GM12801 (cell line): ENCODE data around the gene RANBP9.

Experiments
- TF ChIP-seq, protein P1 (sequence below): IDR thresholded peaks from one replicate; pipeline ENCODE4 v1.5.1; 2011; ENCODE audit warnings: control low read depth; ENCODE audit not compliant: insufficient read length; ENCODE audit errors: extremely low read depth

The RANBP9 gene

DNA sequence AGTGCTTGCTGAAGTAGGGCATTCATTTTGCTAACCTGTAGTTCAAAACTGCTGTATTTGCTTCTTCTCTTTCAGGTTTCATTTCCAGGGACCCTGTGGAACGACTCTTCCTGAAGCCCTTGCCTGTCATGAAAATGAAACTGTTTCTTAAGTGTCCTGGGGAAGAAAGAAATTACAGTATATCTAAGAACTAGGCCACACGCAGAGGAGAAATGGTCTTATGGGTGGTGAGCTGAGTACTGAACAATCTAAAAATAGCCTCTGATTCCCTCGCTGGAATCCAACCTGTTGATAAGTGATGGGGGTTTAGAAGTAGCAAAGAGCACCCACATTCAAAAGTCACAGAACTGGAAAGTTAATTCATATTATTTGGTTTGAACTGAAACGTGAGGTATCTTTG, 99.9 kb downstream of the RANBP9 start:
- TF ChIP-seq, protein P1, sequence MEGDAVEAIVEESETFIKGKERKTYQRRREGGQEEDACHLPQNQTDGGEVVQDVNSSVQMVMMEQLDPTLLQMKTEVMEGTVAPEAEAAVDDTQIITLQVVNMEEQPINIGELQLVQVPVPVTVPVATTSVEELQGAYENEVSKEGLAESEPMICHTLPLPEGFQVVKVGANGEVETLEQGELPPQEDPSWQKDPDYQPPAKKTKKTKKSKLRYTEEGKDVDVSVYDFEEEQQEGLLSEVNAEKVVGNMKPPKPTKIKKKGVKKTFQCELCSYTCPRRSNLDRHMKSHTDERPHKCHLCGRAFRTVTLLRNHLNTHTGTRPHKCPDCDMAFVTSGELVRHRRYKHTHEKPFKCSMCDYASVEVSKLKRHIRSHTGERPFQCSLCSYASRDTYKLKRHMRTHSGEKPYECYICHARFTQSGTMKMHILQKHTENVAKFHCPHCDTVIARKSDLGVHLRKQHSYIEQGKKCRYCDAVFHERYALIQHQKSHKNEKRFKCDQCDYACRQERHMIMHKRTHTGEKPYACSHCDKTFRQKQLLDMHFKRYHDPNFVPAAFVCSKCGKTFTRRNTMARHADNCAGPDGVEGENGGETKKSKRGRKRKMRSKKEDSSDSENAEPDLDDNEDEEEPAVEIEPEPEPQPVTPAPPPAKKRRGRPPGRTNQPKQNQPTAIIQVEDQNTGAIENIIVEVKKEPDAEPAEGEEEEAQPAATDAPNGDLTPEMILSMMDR, result no peak

DNA sequence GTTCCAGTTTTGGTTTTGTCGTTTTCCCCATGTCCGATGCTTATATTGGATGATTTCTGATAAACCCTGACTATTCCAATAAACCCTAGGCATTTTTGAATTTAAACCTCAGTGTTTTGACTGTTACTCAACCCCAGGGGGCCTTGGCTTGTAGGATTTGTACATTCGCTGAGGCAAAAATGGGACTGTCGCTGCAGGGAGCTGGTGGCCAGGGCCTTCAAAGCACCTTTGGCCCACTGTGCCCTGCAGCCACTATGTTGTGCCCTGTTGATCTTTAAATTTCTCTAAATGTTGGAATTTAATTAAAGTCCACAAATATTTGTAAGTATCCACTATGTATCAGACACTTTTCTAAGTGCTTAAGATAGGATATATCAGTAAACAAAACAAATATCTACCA, 106.0 kb downstream of the RANBP9 start:
- TF ChIP-seq, protein P1, result no peak

DNA sequence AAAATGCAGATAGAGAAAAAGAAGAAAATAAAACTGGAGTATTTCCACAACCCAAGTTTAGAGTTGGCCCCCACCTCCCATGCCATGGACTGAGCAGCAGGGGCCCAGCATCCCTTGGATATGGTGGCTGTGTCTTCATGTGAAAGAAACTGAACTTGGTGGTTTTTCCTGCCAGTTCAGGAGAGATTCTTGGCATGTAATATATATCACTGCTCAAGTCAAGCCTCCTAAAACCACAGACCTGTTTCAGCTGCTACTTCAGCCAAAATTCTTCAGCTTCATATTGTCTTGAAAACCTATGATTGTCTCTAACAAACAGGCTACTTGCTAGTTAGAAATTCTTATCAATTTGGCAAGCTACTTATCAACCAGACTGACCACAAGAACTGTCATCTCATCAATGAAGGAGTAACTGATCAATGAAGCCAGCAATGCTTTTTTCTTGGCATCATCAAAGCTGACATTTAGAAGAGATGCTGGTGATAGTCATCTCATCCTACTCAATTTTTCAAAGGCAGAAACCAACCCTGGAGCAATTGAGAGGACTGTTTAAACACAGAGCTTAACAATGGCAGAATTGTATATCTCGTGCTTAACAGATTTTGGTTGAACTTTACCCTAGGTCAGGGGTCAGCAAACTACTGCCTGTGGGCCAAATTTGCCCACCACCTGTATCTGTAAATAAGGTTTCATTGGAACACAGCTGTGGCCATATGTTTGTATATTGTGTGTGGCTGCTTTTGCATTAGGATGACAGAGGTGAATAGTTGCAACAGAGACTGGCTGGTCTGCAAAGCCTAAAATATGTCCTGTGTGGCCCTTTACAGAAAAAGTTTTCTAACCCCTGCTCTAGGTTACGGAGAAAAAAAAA, 106.9 kb downstream of the RANBP9 start:
- TF ChIP-seq, protein P1, result no peak

DNA sequence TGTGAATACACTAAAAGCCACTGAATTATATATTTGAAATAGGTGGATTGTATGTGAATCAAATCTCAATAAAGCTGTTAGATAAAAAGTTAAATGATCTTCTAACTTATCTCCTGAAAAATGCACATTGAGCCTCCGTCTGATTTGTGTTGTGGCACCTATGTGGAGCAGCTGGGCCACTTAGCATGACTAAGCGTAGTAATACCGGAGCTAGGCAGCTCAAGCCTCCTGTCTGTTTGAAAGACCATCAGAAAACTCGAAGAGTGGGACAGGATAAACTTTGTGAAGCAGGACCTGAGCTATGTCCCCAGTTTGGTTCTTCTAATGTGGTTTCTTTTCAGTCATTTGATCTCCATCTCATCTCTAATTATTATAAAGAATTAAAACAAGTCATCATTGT, 107.5 kb downstream of the RANBP9 start:
- TF ChIP-seq, protein P1, result no peak

DNA sequence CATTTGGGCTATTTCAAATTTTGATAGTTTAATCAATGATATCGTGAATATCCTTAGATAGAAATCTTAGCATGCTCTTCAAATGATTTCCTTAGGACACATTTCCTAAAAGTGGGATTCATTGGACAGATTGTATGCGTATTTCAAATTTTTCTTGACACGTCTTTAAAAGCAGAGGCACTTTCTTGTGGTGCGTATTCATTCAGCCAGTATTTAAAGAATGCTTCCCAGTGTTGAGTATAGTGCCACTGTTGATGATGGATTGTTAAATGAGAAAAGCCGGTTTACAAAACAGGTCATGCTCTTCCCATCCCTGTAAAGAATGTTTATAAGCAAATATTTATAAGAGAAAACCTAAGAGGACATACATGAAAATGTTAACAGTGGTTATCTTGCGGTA, 111.6 kb downstream of the RANBP9 start:
- TF ChIP-seq, protein P1, result no peak

DNA sequence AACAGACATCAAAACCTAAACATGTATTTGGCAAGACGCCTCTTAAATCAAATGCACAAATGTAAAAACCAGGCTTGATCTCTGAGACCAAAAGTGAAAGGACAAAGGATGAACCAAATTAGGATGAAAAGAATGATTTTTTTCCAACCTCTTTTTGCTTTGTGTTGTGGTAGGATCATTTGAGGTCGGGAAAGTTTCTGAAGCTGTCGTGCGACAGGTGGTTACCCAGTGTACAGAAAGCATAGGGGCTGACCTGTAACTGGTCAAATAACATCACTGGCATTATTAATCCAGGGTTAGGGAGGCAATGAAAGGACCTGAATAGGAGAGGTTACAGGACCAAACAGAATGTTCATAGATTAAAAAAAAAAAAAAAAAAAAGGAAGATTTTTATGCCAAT, 114.6 kb downstream of the RANBP9 start:
- TF ChIP-seq, protein P1, result no peak

DNA sequence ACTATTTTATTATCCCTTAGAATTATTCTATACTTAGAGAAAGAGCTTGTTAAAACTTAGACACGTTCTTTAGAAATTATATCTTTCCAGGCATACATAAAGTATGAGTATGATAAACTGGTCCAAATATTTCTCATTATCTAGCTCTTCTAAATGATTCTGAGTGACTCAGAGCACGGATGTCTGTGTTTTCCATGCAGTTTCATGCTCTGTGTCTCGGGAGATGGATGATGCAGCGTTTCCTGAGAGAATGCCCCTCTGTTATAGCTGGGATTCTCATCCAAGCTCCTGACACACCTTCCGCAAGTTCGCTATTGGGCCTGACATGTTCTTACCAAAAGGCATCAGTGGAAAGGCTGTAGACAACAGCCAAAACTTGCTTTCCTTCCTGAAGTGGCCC, 117.9 kb downstream of the RANBP9 start:
- TF ChIP-seq, protein P1, result no peak

DNA sequence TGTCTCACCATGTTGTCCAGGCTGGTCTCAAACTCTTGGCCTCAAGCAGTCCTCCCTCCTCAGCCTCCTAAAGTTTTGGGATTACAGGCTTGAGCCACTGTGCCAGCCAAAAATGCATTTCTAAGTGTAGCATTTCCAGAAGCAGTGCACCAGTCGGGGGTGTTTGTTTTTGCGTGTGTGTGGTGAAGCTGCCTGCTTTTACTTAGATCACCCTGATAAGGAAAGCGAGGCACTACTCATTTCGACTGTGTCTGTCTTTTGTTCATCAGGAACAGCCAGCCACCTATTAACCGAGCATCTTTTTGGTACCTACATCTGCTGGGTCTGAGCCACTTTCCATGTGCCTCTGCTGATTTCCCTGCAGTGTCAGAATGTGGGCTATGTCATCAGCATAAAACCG, 118.5 kb downstream of the RANBP9 start:
- TF ChIP-seq, protein P1, result no peak
